HEK293T (cell line): ENCODE data around the gene DBNDD2.

Experiments
- ARNT ChIP-seq: fragments of 450-650 bp; IDR thresholded peaks from 2 replicates; pipeline ENCODE4 v1.6.1; 2017; ENCODE audit warnings: mild to moderate bottlenecking
- ELF4 ChIP-seq: fragments of 450-650 bp; IDR thresholded peaks from 2 replicates; pipeline ENCODE4 v1.6.1; 2017; ENCODE audit warnings: antibody characterized with exemption
- FOXA1 ChIP-seq: fragments of 450-650 bp; IDR thresholded peaks from 2 replicates; pipeline ENCODE4 v1.6.1; 2016; ENCODE audit warnings: mild to moderate bottlenecking
- FOXK2 ChIP-seq: fragments of 450-650 bp; IDR thresholded peaks from 2 replicates; pipeline ENCODE4 v1.6.1; 2016; ENCODE audit warnings: mild to moderate bottlenecking
- FOXM1 ChIP-seq: fragments of 450-650 bp; IDR thresholded peaks from 2 replicates; pipeline ENCODE4 v1.6.1; 2017; ENCODE audit warnings: mild to moderate bottlenecking, borderline replicate concordance
- L3MBTL2 ChIP-seq: fragments of 450-650 bp; conservative IDR thresholded peaks from 2 replicates; pipeline ENCODE4 v1.6.1; 2016; ENCODE audit warnings: mild to moderate bottlenecking
- LEF1 ChIP-seq: fragments of 450-650 bp; IDR thresholded peaks from 2 replicates; pipeline ENCODE4 v1.6.1; 2017; ENCODE audit warnings: mild to moderate bottlenecking, borderline replicate concordance
- NFRKB ChIP-seq: fragments of 450-650 bp; IDR thresholded peaks from 2 replicates; pipeline ENCODE4 v1.6.1; 2016; ENCODE audit warnings: mild to moderate bottlenecking, moderate library complexity
- SP1 ChIP-seq: fragments of 450-650 bp; IDR thresholded peaks from 2 replicates; pipeline ENCODE4 v1.6.1; 2017
- SUZ12 ChIP-seq: fragments of 450-650 bp; IDR thresholded peaks from 2 replicates; pipeline ENCODE4 v1.6.1; 2016; ENCODE audit warnings: mild to moderate bottlenecking
- TARDBP ChIP-seq: fragments of 450-650 bp; IDR thresholded peaks from 2 replicates; pipeline ENCODE4 v1.6.1; 2016

GRCh38 chr20:45409521-45410272, 1.6 kb downstream of the DBNDD2 start:
- TF ChIP-seq FOXM1 (no peak), SUZ12 (no peak), ARNT (no peak), L3MBTL2 (no peak), SP1 (no peak), TARDBP (no peak), NFRKB (no peak), FOXK2 (no peak), ELF4 (no peak), FOXA1 (no peak), LEF1 (no peak)
